GM18951 (cell line): ENCODE results near the gene SYNGR1.
"Not testable (repeated sequence)": the region's sequence is repeated elsewhere in the genome, so short reads cannot be mapped to it uniquely, and the experiment has no call there.

Experiments
- POLR2A ChIP-seq: IDR thresholded peaks from 4 replicates; pipeline ENCODE4 v1.6.1; 2011; ENCODE audit warnings: mild to moderate bottlenecking; ENCODE audit not compliant: insufficient read length, insufficient read depth; ENCODE audit errors: extremely low read depth
- in situ Hi-C: fragments of 300-500 bp; cut with MboI; formaldehyde crosslinking; loops from one replicate; pipeline ENCODE4 v1.12.0; 2022; ENCODE audit warnings: low sequenced_read_pairs, mixed read lengths, inconsistent platforms; ENCODE audit not compliant: unreplicated experiment

The SYNGR1 gene

DNA sequence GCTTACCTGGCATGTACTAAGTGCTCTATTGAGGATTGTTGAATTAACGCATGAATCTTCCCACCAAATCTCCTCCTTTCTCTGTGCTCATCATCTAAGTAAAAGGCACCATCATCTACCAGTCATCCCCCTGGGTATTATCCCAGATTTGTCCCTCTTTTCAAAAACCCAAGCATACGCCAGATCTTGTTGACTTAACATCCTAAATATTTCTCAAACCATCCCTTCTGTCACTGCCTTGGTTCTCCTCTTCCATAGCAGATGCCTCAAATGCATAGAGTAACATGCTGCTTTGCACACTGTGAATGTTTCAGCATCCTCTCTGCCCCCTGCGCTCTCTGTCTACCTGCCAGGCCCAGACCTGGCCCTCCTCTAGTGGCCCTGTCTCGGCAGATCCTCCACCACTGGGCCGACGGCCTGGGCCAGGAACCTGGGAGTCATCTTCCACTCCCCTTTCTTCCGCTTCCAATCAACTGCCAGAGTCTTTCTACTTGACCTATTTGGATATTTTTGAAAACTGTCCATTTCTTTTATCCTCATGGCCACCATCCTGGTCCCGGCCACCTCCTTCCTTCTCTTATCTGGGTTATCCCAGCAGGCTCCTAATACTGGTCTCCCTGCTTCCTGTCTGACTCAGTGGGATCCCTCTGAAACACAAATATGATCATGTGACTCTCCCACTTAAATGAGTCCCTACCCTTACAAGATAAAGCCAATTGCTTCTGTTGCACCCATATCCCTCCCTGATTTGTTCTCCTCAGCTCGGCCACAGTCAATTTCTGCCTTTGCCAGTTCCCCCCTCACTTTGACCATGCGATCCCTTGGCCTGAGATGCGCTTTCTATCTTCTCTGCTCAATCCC, 46.4 kb downstream of the SYNGR1 start:
- no peak for TF ChIP-seq POLR2A
- in situ Hi-C loops: no loop called here

DNA sequence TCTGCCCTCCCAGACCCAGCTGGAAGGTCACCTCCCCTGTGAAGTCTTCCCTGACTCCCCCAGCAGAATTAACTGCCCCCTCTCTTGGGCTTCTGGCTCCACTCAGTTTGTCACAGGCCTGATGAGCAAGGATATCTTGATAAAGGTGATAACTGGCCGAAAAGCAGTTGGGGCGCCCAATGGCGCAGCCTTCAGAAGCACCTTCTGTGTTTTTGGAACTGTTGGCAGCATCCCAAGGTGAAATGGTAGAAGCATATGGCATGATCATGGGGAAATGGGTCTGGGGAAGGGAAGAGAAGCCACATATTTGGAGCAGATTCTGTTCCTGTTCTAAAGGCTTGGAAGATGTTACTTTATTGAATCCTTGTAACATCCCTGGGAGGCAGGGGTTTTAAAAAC, 47.0 kb downstream of the SYNGR1 start:
- in situ Hi-C loops: no loop called here
- no peak for TF ChIP-seq POLR2A

DNA sequence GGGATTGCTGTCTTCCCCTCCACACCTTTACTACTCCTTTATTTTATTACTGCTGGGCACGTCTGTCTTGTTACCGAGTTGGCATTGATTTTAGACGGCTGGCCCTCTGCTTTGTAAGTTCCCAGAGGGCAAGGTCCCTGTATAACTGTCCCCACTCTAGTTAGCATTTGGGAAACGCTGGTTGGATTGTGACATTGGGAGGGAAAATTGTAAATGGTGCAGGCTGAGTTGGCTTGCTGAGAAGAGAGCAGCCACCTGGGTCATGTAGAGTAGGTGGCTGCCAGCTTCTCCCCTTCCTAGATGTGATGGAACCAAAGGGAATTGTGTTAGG, 51.5 kb downstream of the SYNGR1 start:
- no peak for TF ChIP-seq POLR2A
- in situ Hi-C loops: no loop called here

DNA sequence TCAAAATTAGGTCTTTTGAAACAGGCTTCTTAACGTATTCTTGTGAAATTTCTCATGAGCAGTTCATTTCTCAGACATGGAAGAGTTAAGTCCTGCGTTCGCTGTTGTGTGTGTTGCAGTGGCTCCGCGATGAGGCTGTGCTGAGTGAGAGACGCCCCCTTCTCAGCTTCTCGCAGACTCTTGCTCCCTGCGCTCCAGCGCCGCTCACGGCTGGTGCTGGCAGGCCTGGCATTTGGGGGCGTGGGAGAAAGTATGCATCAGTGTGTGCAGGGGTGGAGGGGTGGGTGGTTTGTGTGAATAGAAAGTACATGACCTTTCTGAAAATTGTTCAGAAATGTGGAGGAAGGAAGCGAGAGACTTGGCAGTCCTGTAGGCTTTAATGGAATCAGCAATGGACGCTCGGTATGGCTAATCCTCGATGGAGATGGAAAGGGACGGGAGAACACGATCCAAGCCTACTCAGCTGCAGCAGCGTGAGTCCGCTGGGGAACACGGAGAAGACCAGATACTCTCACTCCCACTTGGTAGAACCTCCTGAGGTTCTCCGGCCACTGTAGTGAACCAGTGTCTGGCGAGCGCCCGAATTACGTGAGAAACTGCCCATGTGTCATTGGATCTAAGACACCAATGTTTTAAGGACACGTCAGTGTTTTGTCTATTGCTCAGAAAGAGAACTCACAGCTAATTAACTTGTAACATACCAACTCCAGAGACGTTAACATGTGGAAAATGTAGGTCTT, 55.7 kb downstream of the SYNGR1 start:
- TF ChIP-seq POLR2A: no peak
- in situ Hi-C loops: no loop called here

DNA sequence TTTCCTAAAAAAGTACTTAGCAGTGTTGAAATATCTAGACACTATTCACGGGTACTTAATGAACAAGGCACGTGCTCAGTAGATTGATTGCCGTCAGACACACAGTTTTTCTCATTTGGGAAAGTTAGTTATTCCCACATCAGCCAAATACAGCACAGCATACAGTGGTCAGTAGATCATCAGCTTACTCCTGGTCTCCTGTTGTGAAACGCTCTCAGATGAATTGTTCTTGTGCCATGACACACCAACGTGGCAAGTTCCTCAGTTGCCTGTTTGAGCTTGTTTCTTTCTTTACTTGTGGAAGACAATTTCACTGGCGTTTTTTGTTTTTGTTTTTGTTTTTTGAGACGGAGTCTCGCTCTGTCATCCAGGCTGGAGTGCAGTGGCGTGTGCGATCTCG, 58.4 kb downstream of the SYNGR1 start:
- in situ Hi-C loops: no loop called here
- TF ChIP-seq POLR2A: no peak

DNA sequence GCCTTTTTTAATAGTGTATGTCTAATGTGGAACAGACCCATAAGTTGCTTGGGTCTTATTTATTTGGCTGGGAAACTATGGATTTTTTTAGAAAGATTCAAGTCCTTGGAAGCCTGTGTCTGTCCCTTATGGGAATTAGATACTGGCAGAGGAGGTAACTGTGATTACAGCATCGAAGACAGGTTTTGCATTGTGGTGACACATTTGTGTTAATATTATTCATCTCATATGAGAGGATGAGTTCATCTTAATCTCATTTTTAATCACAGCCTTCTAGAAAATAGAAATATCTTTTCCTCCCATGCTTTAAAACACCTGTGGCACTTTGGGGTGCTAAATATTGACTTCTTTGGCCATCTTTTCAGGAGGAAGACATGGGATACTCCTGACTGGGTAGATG, 59.0 kb downstream of the SYNGR1 start:
- no peak for TF ChIP-seq POLR2A
- in situ Hi-C loops: no loop called here

DNA sequence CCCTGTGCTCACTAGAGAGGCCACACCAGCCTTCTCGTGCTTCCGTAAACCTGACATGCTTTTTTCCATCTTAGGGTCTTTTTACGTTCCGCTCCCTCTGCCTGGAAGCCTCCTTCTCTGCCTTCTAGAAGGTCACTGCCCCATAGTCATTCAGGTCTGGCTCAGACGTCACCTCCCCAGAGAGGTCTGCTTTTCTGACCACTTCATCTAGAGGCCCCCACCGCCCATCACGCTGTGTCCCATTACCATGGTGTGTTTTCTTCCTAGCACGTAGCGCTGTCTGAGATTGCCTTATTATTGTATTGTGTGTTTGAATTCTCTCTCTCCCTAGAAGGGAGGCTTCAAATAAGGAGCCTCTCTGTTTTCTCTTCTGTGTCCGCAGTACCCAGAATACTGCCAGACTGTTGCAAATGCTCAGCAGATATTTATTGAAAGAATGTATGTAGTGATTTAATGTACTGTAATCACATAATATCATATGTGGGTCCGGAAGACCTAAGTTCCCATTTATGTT, 59.8 kb downstream of the SYNGR1 start:
- in situ Hi-C loops: no loop called here
- TF ChIP-seq POLR2A: no peak

DNA sequence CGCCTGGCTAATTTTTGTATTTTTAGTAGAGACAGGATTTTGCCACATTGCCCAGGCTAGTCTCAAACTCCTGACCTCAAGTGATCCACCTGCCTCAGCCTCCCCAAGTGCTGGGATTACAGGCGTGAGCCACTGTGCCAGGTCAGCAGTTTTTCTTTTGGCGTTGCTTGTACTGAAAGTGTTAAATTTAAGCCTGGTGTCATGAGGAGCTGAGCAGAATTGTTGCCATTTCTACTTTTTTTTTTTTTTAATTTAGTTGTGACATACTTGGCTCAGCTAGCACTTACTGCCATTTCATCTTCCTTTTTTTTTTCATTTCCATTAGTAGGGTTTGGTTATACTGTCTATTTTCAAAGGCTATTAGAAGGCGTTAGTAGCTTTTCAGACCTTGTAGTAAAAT, 60.5 kb downstream of the SYNGR1 start:
- no peak for TF ChIP-seq POLR2A
- in situ Hi-C loops: no loop called here

DNA sequence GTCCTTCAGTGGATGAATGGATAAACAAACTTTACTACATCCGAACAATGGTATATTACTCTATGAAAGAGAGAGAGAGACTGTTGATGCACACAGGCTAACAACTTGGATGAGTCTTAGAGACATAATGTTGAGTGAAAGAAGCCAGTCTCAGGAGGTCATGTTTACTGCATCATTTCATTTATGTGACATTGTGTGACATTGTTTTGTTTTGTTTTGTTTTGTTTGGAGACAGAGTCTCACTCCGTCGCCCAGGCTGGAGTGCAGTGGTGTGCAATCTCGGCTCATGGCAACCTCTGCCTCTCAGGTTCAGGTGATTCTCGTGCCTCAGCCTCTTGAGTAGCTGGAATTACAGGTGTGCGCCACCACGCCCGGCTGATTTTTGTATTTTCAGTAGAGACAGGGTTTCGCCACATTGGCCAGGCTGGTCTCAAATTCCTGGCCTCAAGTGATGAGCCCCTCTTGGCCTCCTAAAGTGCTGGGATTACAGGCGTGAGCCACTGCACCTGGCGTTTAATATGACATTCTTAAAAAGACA, 62.1 kb downstream of the SYNGR1 start:
- in situ Hi-C loops: not testable (repeated sequence)

DNA sequence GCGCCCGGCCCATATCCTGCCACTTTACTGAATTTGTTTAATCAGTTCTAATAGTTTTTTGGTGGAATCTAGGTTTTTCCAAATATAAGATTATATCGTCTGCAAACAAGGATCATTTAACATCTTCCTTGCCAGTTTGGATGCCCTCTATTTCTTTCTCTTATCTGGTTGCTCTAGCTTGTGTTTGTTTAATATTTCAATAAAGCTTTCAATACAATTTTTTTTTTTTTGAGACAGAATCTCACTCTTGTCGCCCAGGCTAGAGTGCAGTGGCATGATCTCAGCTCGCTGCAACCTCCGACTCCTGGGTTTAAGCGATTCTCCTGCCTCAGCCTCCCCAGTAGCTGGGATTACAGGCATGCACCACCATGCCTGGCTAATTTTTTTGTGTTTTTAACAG, 63.4 kb downstream of the SYNGR1 start:
- in situ Hi-C loops: not testable (repeated sequence)

DNA sequence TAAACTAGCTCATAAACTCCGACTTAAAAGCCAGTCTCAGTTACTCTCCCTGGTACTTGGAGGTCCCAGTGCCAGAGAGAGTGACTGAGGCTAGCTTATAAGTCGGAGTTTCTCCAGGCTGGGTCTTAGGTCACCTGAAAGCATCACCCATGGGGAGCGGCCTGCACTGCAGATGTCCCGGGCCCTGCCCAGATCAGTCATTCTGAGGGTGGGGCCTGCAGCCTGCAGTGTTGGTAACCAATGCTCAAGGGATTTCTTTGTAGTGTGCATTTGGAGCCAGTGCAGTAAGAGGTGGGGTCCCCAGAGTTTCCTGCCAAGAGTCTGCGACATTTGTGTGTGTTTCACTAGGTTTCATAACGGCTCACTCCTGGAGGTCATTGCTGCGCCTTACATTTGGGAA, 64.6 kb downstream of the SYNGR1 start:
- in situ Hi-C loops: no loop called here
- no peak for TF ChIP-seq POLR2A

DNA sequence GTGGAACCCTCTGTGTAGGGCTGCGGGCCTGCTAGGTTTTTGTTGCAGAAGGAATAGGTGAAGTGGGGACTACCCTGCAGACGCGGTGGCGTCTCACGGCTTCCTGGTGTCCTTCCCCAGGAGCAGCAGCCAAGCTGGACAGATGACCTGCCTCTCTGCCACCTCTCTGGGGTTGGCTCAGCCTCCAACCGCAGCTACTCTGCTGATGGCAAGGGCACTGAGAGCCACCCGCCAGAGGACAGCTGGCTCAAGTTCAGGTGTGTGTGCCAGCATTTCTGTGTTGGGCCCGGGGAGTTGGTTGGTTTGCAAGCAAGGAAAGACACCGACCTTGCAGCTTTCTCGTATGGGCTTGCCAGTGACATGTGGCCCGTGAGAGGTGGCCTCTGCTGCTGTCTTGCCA, 65.1 kb downstream of the SYNGR1 start:
- TF ChIP-seq POLR2A: no peak
- in situ Hi-C loops: no loop called here

DNA sequence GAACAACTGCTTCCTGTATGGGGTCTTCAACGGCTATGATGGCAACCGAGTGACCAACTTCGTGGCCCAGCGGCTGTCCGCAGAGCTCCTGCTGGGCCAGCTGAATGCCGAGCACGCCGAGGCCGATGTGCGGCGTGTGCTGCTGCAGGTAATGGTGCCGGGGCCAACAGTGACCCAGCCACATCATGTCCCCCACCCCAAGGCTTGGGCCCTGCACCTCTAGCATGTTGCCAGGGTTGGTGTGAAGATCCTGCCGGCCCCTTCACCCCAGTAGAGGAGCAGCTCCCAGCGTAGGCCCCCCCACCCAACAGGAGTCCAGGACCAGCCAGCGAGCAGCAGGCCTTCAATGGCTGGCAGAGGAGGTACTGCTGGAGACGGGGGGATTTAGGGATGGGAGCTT, 65.7 kb downstream of the SYNGR1 start:
- TF ChIP-seq POLR2A: no peak

DNA sequence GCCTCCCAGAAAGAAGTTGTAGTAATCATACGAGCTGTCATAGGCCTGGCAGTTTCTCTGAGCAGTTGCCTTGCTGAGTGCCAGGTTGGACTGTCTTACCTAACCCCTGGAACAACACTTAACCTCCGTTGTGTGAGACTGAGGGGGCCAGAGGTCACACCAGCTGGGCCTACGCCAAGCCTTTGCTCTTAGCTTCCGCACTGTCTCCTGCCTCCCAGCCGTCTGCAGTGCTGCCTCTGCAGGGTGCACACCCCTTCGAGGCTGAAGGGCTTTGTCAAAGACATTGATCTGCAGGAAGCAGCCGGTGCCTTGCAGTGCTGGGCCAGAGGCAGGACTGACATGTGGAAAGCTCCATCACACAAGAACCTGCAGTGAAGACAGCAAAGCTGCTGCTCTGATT, 66.5 kb downstream of the SYNGR1 start:
- in situ Hi-C loops: no loop called here

More for the DNA sequence above, 65.7 kb downstream of the SYNGR1 start:
- in situ Hi-C loops: no loop called here

More for the DNA sequence above, 66.5 kb downstream of the SYNGR1 start:
- TF ChIP-seq POLR2A: no peak
